Mammary epithelial cell (primary cell): Measurements from ENCODE around the gene ZSCAN32.

Experiments used
- CTCF ChIP-seq, 2 donors: IDR thresholded peaks in 1 of 2; conservative IDR thresholded peaks in 1 of 2; 2 replicates each; pipeline ENCODE4 v1.5.1; 2011 to 2012; ENCODE audit warnings: inconsistent platforms in 2 of 2, low read length in 2 of 2, mild to moderate bottlenecking in 2 of 2, control low read depth in 1 of 2, low read depth in 1 of 2; ENCODE audit not compliant: insufficient read depth in 1 of 2; ENCODE audit errors: extremely low read depth in 1 of 2
- EZH2 ChIP-seq: IDR thresholded peaks from 2 replicates; pipeline ENCODE4 v1.6.1; 2012; ENCODE audit warnings: low read length, inconsistent platforms, borderline replicate concordance

GRCh38 chr16:3444032-3444388 is 43.2 kb upstream of the ZSCAN32 start:
- TF ChIP-seq CTCF (conservative IDR thresholded peaks at IDR 0.05 in 1 of 2, IDR thresholded peaks at IDR 0.05 in 1 of 2; ENCODE audit: extremely low read depth in 1 of 2, insufficient read depth in 1 of 2, low read depth in 1 of 2, low read length in 2 of 2) (no peak), EZH2 (no peak)
